PC-9 (cell line): ENCODE results near the gene PDHB. TPM values are rescaled to one million over a fixed set of nuclear protein-coding genes. Genes with fewer than 3 reads are reported as not detected.

ENCODE experiments used
- BruUV-seq: library from RNA; stranded (reverse); fragments of 400-500 nt; replicated peaks from 2 replicates; lab custom pipeline; 2021; lab: Mats Ljungman, UMichigan
- CTCF ChIA-PET: fragments of 300-600 bp; sonication (Branson Sonifier 250); formaldehyde crosslinking; loops from one replicate; lab custom pipeline; 2022; ENCODE audit warnings: antibody characterized with exemption; lab: Charles Lee
- POLR2A ChIA-PET: fragments of 300-600 bp; sonication (Branson Sonifier 250); formaldehyde crosslinking; loops from one replicate; lab custom pipeline; 2022; ENCODE audit warnings: antibody characterized with exemption; ENCODE audit not compliant: unreplicated experiment; lab: Charles Lee
- DNase-seq, 2 experiments: peaks; one replicate each; pipeline versions ENCODE4 v3.0.0 to v3.0.0-alpha.2; 2015 to 2022; ENCODE audit warnings: mixed read lengths in 1 of 2
- H2AFZ ChIP-seq: fragments of 200-600 bp; sonication (generic); 2 replicates; pipeline ENCODE4 v1.8.1; 2017; ENCODE audit warnings: antibody characterized with exemption
- H3F3A ChIP-seq: fragments of 200-600 bp; sonication (generic); 2 replicates; pipeline ENCODE4 v1.8.1; 2017; ENCODE audit warnings: antibody characterized with exemption, mild to moderate bottlenecking, low read depth; ENCODE audit not compliant: insufficient read depth
- H3K27ac ChIP-seq: fragments of 200-600 bp; sonication (generic); 2 replicates; pipeline ENCODE4 v1.6.1; 2016; ENCODE audit warnings: mixed run types
- H3K27me3 ChIP-seq: fragments of 200-600 bp; sonication (generic); 2 replicates; pipeline ENCODE4 v1.6.1; 2016; ENCODE audit warnings: low read depth, mixed run types; ENCODE audit not compliant: insufficient read depth
- H3K36me3 ChIP-seq: fragments of 200-600 bp; sonication (generic); 2 replicates; pipeline ENCODE4 v1.6.1; 2016; ENCODE audit warnings: low read depth, mixed run types
- H3K4me1 ChIP-seq: fragments of 200-600 bp; sonication (generic); replicated peaks from 2 replicates; pipeline ENCODE4 v1.6.1; 2016; ENCODE audit warnings: mixed run types; ENCODE audit not compliant: insufficient read depth
- H3K4me2 ChIP-seq: fragments of 200-600 bp; sonication (generic); 2 replicates; pipeline ENCODE4 v1.6.1; 2017; ENCODE audit warnings: mixed run types
- H3K4me3 ChIP-seq: fragments of 200-600 bp; sonication (generic); 2 replicates; pipeline ENCODE4 v1.6.1; 2016; ENCODE audit warnings: mixed run types
- H3K79me2 ChIP-seq: fragments of 200-600 bp; sonication (generic); 2 replicates; pipeline ENCODE4 v1.6.1; 2017; ENCODE audit warnings: low read depth, mixed run types
- H3K9me2 ChIP-seq: fragments of 200-600 bp; sonication (generic); 2 replicates; pipeline ENCODE4 v1.8.1; 2017; ENCODE audit warnings: mild to moderate bottlenecking; ENCODE audit not compliant: insufficient read depth
- H3K9me3 ChIP-seq: fragments of 200-600 bp; sonication (generic); 2 replicates; pipeline ENCODE4 v1.8.1; 2016; ENCODE audit warnings: low read depth; ENCODE audit not compliant: insufficient read depth
- H4K20me1 ChIP-seq: fragments of 200-600 bp; sonication (generic); 2 replicates; pipeline ENCODE4 v1.8.1; 2017; ENCODE audit not compliant: insufficient read depth
- EZH2 ChIP-seq: fragments of 200-600 bp; sonication (generic); IDR thresholded peaks from 2 replicates; pipeline ENCODE4 v1.8.0; 2017; ENCODE audit warnings: antibody characterized with exemption, low read depth
- intact Hi-C: fragments of 100-400 bp; cut with micrococcal nuclease; formaldehyde crosslinking; loops from one replicate; pipeline ENCODE4 v1.10.0; 2022; ENCODE audit not compliant: unreplicated experiment
- total RNA-seq: library from RNA; stranded (reverse); gene quantifications from 2 replicates; pipeline ENCODE4 v1.2.3, GENCODE V29; 2021
- TF ChIP-seq, protein P1 (sequence below): fragments of 200-600 bp; sonication (generic); conservative IDR thresholded peaks from 2 replicates; pipeline ENCODE4 v1.6.1; 2017; ENCODE audit warnings: mixed run types, antibody characterized with exemption, mild to moderate bottlenecking, moderate library complexity

Gene PDHB
- total RNA-seq, 1 experiment from 2014 or later: 69.8 TPM

DNA sequence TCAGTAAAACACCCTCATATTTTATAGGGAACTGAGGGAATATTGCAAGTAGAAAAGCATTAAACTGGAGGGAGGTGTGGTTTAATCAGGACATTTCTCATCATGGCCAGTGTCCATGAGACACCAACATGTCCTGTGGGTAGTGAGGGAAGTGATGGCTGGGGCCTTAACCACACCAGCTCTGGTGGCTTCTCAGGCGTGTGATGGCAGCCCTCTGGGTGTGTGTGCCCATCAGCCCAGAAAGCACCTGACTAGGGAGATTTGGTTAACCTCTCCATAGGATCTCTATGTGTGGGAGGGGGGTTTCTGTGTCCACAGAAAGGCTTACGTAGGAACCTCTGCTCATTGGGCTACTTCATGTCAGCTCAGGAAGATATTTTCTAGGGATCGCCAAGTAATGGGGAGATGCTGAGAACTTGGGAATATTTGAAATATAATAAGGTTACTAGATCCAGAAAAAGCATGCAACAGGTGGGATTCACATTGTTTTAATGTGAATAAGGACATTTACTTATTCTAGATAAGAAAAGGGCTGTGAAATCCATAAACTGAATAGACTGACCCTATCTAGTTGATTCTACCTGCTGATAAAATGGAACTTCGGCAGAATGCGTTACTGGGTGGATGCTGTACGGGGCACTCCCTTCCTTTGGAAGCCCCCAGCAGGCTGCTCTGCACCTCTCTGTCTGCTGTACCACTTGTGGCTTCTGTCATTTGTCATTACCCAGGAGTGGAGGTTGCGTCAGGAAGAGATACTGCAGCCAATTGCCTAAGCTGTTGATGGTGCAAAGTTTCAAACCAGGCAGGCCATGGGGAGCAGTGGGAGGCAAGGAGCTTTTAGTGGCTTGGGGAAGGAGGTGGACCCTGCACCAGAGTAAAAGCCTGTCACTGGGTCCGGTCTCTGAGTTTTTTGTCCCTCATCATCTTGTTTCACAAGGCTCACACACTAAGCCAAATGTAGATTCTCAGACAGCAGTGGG is 21.5 kb downstream of the PDHB start:
- intact Hi-C loops: loop anchor here (5.0 to 10.0 kb wide), 2 partner anchors 213 to 225 kb away; no protein-coding TSS in a partner anchor
- no TSS peak for BruUV-seq
- Histone ChIP-seq H3K4me3 (no peak overlapping the region), H4K20me1 (no peaks in the 10 kb centered on the region; the same call in 1 of the 2 replicates), H3F3A (0 out of 2 replicates have a peak, but pooled peaks cover 5% of the 10 kb centered on the region), H3K27ac (no peak overlapping the region), H3K4me1 (peaks cover 5% of the 10 kb centered on the region; the same call in 1 of the 2 replicates), H3K9me2 (no peaks in the 10 kb centered on the region), H3K79me2 (no peaks in the 10 kb centered on the region), H3K36me3 (no peaks in the 10 kb centered on the region), H3K9me3 (no peaks in the 10 kb centered on the region), H3K27me3 (no peaks in the 10 kb centered on the region), H2AFZ (no peak overlapping the region), H3K4me2 (no peak overlapping the region)
- ChIA-PET CTCF (interaction anchor here (0.6 kb wide), 1 partner anchor 224 kb away, joined by 3 read pairs; no protein-coding TSS in a partner anchor), POLR2A (interaction anchor here (0.6 to 0.7 kb wide), 2 partner anchors 49 to 63 kb away, joined by 4 to 6 read pairs; no protein-coding TSS in a partner anchor)
- no peak for DNase-seq
- TF ChIP-seq, protein P1, sequence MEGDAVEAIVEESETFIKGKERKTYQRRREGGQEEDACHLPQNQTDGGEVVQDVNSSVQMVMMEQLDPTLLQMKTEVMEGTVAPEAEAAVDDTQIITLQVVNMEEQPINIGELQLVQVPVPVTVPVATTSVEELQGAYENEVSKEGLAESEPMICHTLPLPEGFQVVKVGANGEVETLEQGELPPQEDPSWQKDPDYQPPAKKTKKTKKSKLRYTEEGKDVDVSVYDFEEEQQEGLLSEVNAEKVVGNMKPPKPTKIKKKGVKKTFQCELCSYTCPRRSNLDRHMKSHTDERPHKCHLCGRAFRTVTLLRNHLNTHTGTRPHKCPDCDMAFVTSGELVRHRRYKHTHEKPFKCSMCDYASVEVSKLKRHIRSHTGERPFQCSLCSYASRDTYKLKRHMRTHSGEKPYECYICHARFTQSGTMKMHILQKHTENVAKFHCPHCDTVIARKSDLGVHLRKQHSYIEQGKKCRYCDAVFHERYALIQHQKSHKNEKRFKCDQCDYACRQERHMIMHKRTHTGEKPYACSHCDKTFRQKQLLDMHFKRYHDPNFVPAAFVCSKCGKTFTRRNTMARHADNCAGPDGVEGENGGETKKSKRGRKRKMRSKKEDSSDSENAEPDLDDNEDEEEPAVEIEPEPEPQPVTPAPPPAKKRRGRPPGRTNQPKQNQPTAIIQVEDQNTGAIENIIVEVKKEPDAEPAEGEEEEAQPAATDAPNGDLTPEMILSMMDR: no peak

DNA sequence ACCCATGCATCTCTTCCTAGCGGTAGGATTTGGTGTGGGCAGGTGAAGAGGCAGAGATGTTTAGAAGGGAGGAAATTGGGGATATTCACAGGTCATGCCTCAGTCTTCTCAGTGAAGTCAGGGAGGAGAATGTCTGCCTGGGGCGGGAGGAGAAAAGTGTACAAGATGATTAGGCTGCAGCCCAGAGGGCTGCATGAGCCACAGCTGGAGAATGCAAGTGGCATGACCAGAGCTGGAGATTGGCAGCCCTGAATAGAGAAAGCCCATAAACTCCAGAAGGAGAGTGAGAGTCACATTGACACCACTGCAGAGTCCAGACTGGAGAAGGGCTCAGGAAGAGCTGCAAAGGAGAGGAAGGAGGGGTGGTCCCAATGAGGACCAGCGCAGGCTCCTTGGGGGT is 22.6 kb downstream of the PDHB start:
- Histone ChIP-seq H3K79me2 (no peaks in the 10 kb centered on the region), H2AFZ (no peak overlapping the region), H3K4me3 (no peak overlapping the region), H3F3A (0 out of 2 replicates have a peak, but pooled peaks cover 5% of the 10 kb centered on the region), H3K4me2 (no peak overlapping the region), H3K9me2 (no peaks in the 10 kb centered on the region), H4K20me1 (no peaks in the 10 kb centered on the region; the same call in 1 of the 2 replicates), H3K27me3 (no peaks in the 10 kb centered on the region), H3K27ac (no peak overlapping the region), H3K9me3 (no peaks in the 10 kb centered on the region), H3K36me3 (no peaks in the 10 kb centered on the region), H3K4me1 (peaks cover 4% of the 10 kb centered on the region; the same call in 1 of the 2 replicates)
- BruUV-seq: no TSS peak
- CTCF ChIA-PET: interaction anchor here (0.6 kb wide), 1 partner anchor 237 kb away, joined by 3 read pairs; no protein-coding TSS in a partner anchor
- intact Hi-C loops: loop anchor here (5.0 to 10.0 kb wide), 2 partner anchors 214 to 224 kb away; no protein-coding TSS in a partner anchor
- POLR2A ChIA-PET: no interaction called here
- TF ChIP-seq, protein P1: no peak
- DNase-seq: no peak

DNA sequence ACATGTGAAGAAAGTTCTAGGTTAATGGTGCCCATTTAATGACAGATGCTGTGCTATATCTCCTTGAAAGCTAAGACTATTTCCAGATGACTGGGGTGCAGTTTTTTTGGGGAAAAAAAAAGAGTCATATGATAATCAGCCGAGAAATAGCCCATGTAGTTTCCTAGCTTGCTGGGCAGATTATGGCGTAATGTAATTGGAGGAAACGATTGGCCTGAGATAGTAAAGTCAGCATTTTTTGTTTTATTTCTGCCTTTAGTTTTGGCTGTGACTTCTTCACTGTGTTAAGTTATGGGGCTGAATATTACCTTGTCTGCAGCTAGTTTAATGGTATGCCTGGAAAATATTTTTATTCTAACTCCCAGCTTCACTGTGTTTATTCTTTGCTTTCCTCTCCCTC is 24.0 kb downstream of the PDHB start:
- Histone ChIP-seq H3K27me3 (no peaks in the 10 kb centered on the region), H3K36me3 (no peaks in the 10 kb centered on the region), H3K9me2 (no peaks in the 10 kb centered on the region), H3K4me3 (no peak overlapping the region), H3K4me2 (no peak overlapping the region), H3K79me2 (no peaks in the 10 kb centered on the region), H3K27ac (no peak overlapping the region), H3K4me1 (no peaks in the 10 kb centered on the region), H3F3A (0 out of 2 replicates have a peak, but pooled peaks cover 5% of the 10 kb centered on the region), H3K9me3 (no peaks in the 10 kb centered on the region), H2AFZ (no peak overlapping the region), H4K20me1 (no peaks in the 10 kb centered on the region)
- DNase-seq: no peak
- ChIA-PET CTCF (no interaction called here), POLR2A (no interaction called here)
- TF ChIP-seq, protein P1: no peak
- no peak for TF ChIP-seq EZH2
- intact Hi-C loops: loop anchor here (5.0 to 10.0 kb wide), 2 partner anchors 215 to 222 kb away; no protein-coding TSS in a partner anchor
- no TSS peak for BruUV-seq
